Stimulated activated CD8-positive, alpha-beta memory T cell treated with anti-CD3 and anti-CD28 coated beads, Interleukin-7, amount 100 ng/mL, for 48 hours (primary cell): ENCODE measurements around the gene SLC49A4.

Source experiments
- DNase-seq, 2 donors: peaks; one replicate each; pipeline ENCODE4 v3.0.0-alpha.2; 2020; ENCODE audit warnings: low read depth in 1 of 2; ENCODE audit errors: extremely low read depth in 1 of 2

Gene SLC49A4

DNA sequence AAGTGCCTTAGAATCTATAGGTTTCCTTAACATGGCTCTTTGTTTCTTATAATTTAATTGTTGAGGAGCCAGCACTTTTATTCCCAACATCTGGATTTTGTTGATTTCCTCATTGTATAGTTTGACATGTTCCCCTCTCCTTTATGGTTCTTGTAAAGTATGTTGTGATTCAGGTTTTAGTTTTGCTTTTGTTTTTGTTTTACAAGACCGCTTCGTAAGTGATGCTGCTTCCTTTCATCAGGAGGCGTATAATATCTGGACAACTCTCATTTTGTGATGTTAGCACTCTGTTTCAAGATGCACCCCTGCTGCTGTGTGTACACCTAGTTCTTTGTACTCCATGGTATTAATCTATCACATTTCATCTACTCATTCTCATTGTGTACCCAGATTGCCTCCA is 48.7 kb downstream of the SLC49A4 start:
- DNase-seq: no peak

DNA sequence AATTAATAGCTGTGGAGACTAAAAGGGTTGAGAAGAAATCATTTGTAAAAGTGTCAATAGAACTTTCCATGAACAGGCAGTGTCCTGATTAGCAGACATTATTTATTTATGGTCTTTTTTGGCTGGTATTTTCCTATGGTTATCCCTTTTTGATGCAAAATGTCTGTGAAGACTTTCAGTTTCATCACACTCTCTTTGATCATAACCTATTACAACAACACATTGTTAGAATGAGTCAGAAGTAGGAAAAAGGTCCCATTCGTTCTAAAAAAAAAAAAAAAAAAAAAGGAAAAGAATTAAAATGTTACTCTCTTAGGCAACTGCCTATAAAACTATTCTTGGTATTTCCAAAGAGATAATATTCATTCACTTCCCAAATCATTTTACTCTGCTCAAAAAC is 62.1 kb downstream of the SLC49A4 start:
- no peak for DNase-seq

DNA sequence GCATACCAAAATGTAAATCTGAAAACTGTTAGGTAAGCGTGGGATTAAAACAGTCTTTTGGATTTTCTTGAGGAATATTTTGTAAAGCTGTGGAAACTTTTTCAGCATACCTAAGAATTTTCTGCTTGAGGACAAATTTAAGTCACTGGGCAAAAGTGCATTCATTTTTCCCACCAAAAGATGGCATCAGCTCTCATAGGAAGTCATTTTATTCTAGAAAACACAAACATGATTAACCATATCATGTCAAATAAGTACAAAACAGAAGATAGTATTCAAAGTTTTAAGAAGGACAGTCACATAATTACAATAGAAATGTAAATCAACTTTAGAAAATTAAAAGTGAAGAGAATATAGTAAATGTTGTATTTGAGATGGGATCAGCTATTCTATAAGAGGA is 63.5 kb downstream of the SLC49A4 start:
- no peak for DNase-seq

DNA sequence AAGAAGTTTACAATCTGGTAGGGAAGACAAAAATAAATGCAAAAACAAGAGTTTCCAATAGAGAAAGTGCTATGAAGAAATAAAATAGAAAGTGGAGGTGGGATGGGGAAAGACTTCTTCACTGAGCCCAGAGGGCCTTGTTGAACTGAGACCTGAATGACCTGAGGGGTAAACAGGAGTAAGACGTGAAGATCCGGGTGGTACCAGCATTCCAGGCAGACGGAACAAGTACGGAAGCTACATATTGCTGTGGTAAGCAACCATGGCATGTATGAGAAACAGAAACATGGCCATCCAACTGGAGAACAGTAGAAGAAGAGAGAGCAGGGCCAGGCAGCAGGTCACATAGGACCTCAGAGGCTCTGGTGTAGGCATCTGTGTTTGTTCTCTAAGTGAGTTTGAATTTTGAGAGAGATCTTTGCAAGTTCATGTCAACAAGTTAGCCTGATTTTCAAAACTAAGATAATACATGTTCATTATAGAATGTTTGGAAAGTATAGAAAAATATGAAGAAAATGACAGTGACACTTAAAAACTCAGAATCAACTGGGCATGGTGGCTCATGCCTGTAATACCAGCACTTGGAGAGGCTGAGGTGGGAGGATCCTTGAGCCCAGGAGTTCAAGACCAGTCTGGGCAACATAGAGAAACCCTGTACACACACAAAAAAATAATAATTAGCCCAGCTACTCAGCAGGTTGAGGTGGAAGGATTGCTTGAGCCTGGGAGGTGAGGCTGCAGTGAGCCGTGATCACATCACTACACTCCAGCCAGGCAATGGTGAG is 64.3 kb downstream of the SLC49A4 start:
- no peak for DNase-seq

DNA sequence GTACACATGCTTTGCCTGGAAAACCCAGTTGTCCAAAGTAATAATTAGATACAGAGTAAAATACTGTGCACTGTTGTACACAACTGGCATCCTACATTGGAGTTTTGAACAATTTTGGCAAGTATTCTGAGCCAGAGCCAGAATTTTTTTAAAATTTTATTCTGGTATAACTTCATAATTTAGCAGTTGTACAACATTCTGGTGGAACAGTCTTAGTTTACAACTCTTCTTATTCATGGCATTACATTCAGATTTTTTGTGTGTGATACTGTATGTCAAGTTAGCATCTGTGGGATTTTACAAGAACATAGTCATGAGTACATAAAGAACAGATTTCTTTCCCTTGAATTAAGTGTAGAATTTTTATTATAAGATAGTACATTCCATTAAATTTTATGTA is 67.5 kb downstream of the SLC49A4 start:
- no peak for DNase-seq

DNA sequence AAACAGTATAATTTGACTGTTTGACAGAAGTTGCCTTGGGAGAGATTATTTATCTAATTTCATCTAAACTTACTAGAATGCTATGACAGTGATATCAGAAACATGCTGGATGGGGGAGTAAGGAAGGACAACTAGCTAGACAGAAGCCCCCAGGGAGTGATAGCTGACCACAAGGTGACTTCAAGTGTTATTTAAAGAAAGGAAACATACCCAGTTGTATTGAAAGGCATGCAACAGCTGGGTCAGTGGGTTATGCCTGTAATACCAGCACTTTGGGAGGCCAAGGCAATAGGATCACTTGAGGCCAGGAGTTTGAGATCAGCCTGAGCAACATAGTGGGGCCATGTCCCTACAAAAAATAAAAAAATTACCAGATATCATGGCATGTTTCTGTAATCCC is 69.6 kb downstream of the SLC49A4 start:
- DNase-seq: no peak

DNA sequence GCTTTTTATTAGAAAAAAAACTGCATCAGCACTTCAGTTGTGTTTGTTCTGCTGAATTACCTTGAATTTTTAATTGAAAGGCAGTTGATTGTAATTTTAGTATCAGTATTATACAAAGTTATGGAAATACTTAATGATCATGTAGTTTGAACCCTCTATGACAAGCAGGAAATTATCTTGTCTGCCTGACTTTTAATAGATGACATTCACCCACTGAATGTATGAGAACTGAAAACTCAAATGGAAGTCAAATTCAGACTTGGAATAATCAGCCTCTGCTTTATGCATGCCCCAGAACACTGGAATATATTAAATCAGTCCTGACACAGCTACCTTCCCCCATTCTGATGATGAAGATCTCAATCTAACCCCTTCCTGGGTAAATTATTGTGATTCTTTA is 73.5 kb downstream of the SLC49A4 start:
- DNase-seq: no peak

DNA sequence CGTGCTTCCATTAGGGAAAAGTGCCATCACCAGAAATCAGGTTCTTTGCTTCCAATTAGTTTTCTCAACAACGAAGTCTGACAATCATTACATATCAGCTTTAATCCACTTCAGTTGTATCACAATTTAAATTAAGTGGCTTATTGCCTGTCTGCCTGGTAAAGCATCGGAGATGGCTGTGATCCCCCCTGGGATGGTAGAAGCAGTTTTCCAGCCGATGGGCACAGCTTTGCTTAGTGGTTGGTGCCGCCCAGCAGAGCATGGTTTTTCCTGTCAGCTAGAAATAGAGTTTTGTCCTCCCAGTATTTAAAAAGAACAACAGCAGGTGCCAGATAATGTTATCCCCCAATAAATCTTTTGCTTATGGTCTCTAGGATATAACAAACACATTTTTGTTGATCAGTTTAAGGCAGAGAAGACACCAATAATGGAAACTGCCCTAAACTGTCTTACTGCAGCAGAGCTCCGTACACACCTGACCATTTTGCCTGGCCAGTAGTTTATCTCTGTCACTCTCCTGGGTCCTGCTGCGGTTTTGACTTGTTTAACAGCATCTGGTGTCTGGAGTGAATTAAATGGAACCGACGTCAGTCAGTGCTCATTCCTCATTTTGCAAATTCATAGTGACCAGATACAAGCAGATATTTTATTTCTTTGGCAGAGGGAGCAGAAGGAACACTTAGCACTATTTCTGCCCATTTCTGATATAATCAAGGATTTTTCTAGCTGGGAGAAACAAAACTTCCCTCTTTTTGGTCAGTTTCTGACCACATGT is 79.1 kb downstream of the SLC49A4 start:
- no peak for DNase-seq

DNA sequence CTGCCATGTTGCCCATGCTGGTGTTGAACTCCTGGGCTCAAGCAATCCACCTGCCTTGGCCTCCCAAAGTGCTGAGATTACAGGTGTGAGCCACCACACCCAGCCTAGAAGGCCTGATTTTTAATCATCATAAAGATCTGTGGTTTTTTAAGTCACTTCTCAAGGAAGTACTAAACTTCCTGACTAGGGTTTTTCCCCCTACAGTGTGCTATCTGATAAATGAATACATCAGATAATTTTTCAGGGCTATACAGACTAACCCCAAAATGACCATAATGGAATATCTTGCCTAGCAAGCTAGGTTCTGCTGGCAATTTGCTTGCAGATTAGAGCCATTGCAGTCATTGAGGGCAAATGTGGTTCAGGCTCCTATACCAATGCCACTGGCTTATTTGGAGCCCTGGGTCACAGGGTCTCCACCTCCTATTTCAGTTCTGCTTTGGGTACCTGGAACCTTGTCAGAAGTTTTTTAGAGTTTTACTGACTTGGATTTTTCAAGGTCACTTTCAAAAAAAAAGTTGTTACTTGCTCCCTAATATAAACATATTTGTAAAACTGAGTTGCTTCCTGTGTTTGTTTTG is 80.8 kb downstream of the SLC49A4 start:
- no peak for DNase-seq

DNA sequence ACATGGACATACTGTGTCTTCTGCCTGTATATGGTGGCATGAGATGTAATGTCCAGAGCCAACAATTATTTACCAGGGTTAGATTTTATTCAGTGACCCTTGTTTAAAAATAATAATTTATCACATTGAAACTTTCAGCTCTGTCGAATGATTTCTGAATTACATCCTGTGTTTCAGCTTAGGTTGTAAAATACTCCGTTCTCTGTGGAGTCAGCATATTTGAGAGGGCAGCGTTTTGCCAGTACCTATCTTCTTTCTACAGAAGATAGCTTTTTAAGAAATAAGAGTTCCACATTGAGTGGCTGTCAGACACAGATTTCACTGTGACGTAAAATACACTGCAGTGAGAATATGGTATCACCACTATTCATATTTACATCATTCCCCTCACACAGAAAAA is 85.3 kb downstream of the SLC49A4 start:
- DNase-seq: no peak

DNA sequence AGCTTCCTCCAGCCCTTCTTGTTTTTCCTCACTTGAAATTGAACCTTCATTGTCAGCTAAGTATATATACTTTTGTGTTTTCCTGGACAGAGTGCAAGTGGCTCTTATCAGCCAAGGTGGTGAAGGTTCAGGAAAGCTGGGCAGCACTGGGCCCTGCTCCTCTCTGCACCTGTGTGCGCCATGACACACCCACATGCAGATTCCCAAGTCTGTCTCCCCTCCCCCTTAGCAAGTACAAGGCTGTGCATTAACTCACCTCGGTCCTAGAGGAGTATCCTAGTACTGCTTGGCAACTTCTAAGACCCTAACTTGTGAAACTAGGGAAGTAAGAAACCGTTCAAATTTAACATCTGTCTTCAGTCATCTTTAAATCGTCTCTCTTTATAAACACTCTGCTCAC is 85.8 kb downstream of the SLC49A4 start:
- DNase-seq: no peak

DNA sequence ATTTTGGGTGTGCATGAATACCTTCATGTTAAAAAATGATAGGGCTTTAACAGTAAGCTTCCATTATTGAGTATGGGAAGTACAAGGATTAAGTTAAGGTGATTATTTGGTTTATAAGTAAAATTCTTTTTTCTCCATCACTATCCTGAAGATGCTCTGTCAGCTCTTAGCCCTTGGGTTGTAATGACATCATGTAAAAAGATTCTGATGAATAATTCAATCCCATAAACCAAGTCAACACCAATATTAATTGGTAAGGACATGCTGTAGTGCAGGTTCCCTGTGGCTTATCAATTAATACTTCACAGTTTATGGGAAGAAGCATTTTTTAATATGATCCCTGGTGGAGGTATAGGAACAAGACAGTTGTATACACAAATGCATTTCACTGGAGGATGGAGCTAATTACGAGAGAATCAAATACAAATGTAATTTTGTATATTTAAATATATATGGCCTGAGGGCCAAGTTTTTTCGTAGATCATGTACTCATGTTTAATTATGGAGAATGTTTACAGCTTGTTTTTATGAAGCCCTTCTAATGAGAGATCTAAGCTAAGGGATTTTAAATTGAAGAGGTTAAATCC is 87.6 kb downstream of the SLC49A4 start:
- no peak for DNase-seq

DNA sequence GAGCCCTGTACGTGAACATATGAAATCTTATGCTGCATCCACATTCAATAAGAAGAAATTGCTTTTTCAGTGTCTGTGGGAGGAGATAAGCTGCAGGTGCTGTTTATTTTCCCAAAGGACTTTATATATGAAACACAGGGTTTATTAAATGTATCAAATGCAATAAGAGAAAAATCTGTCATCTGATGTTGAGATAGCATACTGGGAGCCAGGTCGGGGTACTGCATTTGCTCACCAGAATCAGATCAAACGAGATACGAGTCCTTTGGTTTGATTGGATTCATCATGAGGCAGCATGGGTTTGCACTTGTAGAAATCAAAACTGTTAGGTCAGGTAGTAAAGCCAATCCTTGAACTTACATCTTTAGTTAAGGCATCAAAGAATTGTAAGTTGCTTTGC is 91.4 kb downstream of the SLC49A4 start:
- no peak for DNase-seq

DNA sequence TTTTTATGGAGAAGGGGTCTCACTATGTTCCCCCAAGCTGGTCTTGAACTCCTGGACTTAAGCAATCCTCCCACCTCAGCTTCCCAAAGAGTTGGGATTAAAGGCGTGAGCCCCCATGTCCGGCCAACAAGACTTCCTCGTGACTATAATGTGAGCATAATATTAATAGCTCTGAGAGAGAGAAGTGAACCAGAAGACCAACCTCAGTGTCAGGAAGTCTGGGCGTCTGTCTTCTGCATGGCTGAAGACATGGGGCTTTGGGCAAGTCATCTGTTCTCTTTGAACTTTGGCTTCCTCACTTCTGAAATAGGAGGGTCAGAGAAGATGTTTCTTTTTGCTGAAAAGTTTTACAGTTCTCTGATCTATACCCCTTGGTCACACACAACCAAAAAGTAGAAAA is 92.1 kb downstream of the SLC49A4 start:
- DNase-seq: no peak

DNA sequence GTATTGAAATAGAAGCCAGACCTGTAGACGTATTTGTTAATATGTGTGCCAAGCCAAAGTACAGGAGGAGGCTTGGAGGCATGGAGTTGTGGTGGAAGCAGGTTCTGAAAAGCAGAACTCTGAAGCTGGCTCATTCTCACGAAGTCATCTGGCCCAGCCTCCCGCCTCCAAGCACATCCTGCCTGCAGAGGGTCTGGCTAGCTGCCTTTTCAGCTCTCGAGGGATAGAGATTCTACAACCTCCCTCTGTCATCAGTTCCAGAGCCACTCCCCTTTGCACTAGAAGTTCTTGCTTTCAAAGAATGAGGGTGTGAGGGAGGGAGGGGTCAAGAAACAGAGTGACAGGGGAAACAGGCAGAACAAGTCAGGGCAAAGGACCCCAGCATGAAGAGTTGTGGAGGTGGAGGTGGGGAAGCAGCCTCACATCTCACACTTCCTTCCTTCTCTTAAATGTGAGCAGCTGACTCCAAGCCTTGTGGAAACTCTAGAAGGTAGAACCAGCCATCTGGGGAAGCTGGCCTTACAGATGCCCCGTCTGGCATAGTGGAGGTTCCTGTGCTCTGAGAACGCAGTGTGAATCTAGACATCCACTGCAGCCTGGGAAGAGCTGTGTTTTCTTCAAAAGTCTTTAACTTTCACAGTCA is 95.3 kb downstream of the SLC49A4 start:
- no peak for DNase-seq

DNA sequence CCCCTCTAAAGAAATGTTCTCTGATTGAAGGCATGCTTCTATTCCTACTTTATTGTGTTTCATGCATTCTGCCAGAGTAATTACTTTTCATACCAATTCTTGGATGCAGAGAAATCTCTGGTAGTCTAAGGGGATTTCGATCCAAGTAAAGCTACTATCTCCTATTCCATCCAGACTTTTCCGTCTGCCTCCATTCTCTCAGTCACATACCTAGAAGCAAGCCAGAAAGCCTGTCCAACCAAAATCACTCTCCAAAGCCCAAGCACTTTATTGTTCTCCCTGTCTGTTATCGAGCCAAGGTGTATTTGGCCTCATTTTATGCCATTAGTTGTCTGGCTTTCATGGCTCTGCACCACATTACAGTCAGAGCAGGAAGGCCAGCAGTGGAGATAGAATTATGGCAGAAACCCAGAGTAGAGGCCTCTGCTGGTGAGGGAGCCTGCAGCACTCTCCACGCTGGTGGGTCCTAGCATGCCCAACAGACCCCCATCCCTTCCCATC is 95.9 kb downstream of the SLC49A4 start:
- DNase-seq: no peak

DNA sequence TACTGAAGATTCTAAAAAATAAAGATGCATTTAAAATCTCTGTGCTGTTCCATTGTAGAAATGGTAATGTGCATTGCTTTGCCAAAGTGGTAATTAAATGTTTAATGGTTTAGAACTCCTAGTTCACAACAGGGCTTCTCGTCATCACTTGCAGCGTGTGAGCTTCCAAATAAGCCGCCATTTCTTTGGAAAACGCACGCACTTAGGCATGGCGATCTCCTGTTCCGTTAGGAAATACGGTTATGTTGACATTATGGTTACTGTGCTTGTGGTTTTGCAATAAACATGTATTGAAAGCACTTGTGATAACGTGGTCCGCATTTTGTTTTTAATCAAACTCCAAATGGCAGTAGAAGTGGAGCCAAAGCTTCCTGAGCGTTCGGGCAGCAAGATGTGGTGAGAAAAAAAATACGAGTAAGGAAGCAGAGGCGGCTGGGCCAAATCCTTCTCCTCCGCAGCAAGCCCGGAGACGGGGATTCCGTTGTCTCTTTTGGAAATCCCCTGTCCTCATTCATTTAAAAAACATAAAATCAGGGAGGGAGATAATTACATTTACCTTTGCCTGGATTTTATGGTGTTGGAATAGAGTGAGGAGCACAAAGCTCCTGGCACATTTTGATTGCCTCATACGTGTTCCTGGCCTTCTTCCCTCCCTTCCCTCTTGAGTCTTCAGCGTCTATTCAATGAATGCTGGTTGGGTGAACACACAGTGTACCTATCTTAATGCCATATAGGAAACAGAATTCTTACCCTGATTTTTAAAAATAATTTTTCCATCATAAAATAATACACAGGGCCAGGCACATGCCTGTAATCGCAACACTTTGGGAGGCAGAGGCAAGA is 97.5 kb downstream of the SLC49A4 start:
- DNase-seq: no peak

DNA sequence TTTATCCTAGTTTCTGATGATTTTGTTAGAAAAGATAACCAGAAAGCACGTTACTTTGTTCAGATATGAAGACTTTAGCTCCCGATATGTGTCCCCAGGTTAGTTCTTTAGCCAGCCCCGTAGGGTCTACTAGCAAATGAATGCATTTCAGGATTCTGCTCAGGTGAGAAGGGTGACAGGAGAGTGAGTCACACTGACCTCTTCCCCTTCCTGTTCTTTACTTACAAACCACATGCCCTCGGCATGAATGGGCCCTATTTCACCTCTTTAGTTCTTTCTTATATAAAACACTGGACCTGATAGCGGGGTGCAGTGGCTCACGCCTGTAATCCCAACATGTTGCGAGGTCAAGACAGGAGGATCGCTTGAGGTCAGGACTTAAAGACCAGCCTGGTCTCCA is 98.4 kb downstream of the SLC49A4 start:
- DNase-seq: no peak

DNA sequence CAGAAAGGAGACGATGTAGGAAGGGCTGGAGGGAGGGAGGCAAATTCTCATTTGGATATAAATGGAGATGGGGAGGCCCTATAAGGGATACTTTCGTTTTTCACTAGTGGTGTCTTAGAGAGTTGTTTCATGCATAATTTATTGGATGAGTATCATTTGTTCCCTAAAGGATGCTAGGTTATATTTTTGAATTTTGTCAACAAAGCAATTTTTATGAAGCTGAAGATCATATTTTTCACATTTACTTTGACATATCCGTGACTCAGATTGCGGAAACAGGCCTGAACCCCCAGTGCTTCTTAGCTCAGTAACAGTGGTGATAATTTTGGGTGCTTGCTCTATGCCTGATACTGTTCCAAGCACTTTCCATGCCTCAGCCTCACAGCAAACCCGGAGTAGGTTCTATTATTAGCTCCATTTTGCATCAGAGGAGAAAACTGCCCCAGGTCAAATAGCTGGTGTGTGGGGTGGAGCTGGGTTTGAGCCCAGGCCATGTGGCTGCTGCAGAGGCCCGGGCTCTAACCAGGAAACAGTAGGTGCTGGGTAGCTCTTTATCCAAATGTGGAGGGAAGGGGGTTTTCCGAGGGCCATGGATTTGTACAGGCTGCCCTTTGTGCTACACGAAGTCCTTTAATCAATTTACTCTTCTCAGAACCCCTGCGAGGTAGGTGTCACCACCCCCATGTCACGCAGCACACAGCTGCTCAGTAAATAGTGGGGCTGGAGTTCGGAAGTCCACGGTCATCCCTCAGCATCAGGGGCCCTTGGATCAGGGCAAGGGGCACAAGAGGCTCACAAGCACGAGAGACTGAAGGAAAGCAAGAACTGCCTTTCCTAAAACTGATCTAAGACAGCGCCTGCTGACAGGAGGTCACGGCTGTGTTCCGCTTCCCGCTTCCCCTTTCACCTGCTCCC is 99.1 kb downstream of the SLC49A4 start:
- DNase-seq: no peak
